ENCODE data around the gene FARSA.
"Not testable (repeated sequence)": the region's sequence is repeated elsewhere in the genome, so short reads cannot be mapped to it uniquely, and the experiment has no call there.

The FARSA gene

DNA sequence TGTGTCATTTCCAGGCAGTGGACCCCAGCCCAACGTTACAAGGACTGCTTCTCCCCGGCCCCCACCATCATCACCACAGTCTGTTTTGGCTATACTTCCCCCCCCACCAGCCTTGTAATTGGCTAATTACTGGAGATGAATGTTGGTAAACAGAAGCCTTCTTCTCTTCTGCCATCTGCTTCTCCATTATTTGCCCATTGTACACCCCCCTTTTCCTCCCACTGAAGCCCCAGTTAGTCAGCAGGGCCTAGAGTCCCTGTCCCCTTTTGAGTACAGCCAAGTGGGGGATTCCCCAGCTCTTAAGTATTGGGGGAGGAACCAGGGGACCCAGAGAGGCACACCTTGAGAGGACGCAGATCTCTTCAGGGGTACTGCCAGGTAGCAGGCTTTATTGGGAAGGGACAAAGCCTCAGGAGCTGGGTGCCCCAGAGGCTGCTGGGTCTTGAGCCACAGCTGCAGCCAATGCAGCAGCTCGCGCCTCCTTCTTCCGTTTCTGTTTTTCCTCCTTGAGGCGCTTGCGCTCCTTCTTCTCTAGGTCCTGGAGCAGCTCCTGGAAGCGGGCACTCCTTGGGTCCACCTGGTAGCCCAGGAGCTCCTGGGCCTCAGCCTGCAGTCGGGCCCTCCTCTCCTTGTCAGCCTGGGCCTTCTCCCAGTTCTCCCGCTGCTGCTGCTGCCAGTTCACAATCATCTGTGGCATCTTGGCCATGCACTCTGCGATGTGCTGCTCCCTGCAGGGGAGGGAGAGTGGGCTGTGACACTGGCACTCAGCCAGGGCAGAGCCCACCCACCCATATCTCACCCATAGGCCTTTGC lies 20.5 kb upstream of the FARSA start:
- no peak for DNase-seq

GRCh38 chr19:12953138-12953798 lies 19.8 kb upstream of the FARSA start:
- no peak for DNase-seq

DNA sequence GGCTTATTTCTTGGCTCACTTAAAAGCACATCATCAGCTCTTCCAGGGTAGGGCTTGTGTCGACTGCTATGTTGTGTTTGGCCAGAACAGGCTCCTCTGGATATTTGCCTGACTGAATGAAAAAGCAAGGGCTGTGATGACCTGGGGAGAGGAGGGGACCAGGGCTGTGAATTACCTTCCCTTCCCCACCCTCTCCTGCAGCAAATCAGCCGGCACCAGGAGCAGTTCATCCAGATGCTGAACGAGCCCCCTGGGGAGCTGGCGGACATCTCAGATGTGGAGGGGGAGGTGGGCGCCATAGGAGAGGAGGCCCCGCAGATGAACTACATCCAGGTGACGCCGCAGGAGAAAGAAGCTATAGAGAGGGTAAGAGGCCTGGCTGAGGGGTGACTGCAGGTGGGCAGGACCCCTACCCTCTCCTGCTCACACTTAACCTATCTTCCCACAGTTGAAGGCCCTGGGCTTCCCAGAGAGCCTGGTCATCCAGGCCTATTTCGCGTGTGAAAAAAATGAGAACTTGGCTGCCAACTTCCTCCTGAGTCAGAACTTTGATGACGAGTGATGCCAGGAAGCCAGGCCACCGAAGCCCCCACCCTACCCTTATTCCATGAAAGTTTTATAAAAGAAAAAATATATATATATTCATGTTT lies 19.1 kb upstream of the FARSA start:
- DNase-seq, result no peak

- not testable (repeated sequence) for DNase-seq
Observed at GRCh38 chr19:12952050-12952449, 18.5 kb upstream of the FARSA start.

GRCh38 chr19:12949363-12950283 lies 16.1 kb upstream of the FARSA start:
- DNase-seq, result no peak

DNA sequence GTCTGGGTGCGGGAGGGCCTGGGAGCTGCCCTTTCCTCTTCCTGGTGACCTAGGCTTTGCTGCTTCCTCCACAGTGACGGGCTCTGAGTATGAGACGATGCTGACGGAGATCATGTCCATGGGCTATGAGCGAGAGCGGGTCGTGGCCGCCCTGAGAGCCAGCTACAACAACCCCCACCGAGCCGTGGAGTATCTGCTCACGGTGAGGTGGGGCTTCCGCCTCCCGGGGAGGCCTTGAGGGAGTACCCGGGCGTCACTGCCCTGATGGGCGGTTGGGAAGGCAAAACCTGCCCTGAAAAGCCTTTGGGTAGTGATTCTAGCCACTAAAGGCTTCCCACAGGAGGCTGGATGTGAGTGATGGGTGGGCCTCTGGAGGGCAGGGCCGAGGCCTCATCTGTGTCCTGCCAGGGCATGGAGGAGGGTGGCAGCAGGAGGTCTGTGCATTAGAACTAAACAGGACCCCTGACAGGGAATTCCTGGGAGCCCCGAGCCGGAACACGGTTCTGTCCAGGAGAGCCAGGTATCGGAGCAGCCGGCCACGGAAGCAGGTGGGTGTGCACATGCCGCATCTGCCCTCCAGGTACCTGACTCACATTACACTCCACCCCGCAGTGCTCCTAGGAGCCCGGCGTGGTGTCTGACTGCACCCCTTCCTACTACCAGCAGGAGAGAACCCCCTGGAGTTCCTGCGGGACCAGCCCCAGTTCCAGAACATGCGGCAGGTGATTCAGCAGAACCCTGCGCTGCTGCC lies 15.3 kb upstream of the FARSA start:
- DNase-seq, result no peak

DNA sequence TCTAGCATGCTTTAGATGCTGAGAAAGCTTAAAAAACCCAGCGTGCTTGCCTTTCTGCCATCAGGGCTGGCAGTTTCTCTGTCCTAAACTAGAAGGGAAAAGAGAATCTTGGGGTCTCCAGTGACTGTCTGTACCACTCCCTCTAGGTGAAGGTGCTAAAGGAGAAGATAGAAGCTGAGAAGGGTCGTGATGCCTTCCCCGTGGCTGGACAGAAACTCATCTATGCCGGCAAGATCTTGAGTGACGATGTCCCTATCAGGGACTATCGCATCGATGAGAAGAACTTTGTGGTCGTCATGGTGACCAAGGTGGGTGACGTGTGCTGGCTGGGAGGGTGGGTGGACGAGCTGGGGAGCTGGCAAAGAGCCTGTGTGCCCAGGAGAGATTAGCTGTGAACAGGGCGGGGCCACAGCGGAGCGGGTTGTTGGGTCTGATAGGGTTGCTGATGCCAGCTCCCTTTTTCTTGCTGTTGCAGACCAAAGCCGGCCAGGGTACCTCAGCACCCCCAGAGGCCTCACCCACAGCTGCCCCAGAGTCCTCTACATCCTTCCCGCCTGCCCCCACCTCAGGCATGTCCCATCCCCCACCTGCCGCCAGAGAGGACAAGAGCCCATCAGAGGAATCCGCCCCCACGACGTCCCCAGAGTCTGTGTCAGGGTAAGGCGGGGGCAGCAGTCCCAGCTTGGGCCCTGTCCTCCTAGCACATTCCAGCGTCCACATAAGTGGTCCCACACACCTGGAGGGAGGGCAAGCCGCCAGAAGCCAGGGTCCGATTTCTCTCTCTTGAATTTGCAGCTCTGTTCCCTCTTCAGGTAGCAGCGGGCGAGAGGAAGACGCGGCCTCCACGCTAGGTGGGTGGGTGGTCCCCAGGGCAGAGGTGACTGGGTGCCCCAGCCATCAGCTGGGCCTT lies 14.4 kb upstream of the FARSA start:
- no peak for DNase-seq

DNA sequence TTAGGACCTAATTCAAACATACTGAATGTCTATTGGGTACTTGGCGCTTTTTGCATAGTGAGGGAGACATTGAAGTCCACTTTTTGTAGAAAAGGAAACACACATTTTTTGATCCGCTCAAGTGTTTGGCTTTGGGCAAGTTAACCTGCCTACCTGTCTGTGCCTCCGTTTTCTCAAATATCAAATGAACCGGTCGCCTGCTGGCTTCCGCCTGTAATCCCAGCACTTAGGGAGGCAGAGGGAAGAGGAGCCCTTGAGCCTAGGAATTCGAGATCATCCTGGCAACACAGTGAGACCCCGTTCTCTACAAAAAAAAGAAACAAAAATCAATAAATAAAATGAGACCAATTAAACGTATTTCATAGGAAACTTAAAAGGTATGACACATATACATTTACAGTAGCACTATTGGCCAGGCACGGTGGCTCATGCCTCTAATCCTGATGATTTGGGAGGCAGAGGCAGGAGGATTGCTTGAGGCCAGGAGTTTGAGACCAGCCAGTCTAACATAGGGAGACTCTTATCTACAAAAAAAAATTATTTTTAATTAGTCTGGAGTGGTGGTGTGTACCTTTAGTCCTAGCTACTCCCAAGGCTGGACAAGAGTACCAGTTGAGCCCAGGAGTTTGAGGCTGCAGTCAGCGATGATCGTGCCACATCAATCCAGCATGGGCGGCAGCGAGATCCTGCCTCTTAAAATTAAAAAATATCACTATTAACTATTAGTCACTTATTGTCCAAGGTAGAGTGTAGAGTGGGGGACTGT lies 13.4 kb upstream of the FARSA start:
- DNase-seq, result no peak

GRCh38 chr19:12946092-12946721 lies 12.7 kb upstream of the FARSA start:
- DNase-seq, result no peak

- peak; percentile 96 for DNase-seq
Observed at GRCh38 chr19:12945479-12946091, 12.1 kb upstream of the FARSA start, which contains the start of gene RAD23A. RAD23A (plus strand) TSS chr19:12945862; CDS start chr19:12945949, 87 bp downstream.

GRCh38 chr19:12944104-12944674 lies 10.7 kb upstream of the FARSA start:
- no peak for DNase-seq

- no peak for DNase-seq
Observed at GRCh38 chr19:12943437-12944044, 10.0 kb upstream of the FARSA start.

DNA sequence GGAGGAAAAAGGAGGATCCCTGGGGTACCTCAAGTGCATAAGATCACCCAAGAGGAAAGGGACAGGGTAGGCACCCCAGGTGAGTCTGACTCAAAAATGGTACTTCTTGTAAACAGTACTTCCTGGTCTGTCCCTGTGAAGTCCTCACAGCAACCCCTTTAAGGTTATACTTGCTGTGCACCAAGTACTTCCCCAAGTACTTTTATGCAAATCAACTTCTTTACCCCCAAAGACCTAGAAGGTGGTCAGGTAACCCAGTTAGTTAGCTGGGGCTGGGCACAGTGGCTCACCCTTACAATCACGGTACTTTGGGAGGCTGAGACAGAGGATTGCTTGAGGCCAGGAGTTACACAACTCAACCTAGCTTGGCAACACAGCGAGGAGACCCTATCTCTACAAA lies 7.4 kb upstream of the FARSA start:
- no peak for DNase-seq

DNA sequence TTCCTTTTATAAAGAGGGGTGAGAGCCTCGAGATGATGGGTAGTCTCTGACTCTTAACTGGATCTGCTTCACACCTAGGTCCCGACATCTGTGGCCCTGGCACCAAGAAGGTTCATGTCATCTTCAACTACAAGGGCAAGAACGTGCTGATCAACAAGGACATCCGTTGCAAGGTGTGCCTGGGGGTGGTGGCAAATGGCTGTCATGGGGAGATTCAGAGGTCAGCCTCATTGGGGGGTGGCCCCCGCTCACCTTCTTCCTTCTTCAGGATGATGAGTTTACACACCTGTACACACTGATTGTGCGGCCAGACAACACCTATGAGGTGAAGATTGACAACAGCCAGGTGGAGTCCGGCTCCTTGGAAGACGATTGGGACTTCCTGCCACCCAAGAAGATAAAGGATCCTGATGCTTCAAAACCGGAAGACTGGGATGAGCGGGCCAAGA lies 6.5 kb upstream of the FARSA start:
- DNase-seq, result no peak

DNA sequence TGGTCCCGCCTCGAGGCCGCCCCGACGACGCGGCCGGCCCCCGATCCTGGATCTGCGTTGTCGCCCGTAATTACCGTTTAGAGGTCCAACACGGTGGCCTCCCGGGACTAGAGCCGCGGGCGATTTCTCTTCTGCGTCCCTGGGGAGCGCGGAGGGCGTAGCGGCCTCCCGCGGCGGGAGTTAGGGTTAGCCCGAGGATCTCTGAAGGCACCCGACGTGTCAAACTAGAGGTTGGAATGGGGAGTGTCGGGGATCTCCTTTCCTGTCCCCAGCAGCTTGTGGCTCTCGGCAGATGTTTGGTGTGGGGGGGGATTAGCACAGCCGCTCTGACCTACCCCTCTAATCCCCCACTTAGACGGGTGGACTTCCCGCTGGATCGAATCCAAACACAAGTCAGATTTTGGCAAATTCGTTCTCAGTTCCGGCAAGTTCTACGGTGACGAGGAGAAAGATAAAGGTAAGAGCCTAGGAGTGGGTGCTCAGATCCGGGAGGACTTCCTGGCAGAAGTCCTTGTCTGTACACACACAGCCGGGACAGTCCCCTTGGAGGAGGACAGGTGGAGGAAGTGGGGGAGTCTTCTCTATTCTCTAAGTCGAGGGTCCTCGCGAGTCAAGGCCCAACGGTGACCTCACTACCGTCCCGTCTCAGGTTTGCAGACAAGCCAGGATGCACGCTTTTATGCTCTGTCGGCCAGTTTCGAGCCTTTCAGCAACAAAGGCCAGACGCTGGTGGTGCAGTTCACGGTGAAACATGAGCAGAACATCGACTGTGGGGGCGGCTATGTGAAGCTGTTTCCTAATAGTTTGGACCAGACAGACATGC lies 5.5 kb upstream of the FARSA start:
- DNase-seq, result no peak

DNA sequence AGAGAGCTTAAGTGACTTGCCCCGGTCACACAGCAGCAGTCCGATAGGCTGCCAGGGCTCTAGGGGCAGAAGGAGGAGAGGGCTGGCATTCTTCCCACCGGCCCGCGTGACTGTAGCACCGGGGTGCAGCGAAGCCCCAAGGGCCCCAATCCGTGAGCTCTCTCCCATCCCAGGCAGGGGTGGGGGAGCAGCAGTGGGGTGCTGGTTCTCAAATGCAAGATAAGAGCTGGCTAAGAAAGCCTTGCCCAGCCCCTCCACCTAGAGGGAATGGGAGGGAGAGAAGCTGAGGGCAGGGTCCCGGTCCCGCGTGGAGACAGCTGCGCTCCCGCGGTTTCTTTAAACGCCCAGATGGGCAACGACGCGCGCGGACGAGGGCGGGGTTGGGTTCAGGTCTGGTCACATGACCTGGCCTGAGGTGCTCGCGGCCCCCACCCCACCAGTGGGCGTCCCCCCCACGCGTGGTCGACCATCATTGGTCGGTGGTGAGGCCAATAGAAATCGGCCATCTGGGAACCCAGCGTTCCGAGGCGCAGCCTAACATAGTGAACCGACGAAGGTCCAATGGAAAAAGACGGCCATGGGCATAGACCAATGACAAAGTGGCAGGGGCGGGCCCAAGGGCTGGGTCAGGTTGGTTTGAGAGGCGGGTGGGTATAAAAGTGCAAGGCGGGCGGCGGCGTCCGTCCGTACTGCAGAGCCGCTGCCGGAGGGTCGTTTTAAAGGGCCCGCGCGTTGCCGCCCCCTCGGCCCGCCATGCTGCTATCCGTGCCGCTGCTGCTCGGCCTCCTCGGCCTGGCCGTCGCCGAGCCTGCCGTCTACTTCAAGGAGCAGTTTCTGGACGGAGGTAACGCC lies 4.6 kb upstream of the FARSA start, which contains the start of gene CALR:
CALR (plus strand) TSS at position 683 of the 852 bp plus-strand sequence; CDS start at position 754, 71 bp downstream.
- DNase-seq, result peak; percentile 98
